ENCODE data around the gene TMEM182. TPM values are rescaled to one million over a fixed set of nuclear protein-coding genes. Genes with fewer than 3 reads are reported as not detected.

The TMEM182 gene
- total and polyA plus RNA-seq, 9 of the 15 experiments (the other 6 are each of a cell fraction or from before 2014, with no cell fraction given), result 5.2 to 11.4 (median 7.5) TPM

GRCh38 chr2:102736410-102737409 is 25.1 kb upstream of the TMEM182 start (continued):
- TF ChIP-seq, protein P1, sequence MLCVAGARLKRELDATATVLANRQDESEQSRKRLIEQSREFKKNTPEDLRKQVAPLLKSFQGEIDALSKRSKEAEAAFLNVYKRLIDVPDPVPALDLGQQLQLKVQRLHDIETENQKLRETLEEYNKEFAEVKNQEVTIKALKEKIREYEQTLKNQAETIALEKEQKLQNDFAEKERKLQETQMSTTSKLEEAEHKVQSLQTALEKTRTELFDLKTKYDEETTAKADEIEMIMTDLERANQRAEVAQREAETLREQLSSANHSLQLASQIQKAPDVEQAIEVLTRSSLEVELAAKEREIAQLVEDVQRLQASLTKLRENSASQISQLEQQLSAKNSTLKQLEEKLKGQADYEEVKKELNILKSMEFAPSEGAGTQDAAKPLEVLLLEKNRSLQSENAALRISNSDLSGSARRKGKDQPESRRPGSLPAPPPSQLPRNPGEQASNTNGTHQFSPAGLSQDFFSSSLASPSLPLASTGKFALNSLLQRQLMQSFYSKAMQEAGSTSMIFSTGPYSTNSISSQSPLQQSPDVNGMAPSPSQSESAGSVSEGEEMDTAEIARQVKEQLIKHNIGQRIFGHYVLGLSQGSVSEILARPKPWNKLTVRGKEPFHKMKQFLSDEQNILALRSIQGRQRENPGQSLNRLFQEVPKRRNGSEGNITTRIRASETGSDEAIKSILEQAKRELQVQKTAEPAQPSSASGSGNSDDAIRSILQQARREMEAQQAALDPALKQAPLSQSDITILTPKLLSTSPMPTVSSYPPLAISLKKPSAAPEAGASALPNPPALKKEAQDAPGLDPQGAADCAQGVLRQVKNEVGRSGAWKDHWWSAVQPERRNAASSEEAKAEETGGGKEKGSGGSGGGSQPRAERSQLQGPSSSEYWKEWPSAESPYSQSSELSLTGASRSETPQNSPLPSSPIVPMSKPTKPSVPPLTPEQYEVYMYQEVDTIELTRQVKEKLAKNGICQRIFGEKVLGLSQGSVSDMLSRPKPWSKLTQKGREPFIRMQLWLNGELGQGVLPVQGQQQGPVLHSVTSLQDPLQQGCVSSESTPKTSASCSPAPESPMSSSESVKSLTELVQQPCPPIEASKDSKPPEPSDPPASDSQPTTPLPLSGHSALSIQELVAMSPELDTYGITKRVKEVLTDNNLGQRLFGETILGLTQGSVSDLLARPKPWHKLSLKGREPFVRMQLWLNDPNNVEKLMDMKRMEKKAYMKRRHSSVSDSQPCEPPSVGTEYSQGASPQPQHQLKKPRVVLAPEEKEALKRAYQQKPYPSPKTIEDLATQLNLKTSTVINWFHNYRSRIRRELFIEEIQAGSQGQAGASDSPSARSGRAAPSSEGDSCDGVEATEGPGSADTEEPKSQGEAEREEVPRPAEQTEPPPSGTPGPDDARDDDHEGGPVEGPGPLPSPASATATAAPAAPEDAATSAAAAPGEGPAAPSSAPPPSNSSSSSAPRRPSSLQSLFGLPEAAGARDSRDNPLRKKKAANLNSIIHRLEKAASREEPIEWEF (CRISPR knock-in tag; IDR thresholded peaks at IDR 0.05), result no peak
- TF ChIP-seq ZNF3 (CRISPR knock-in tag; IDR thresholded peaks at IDR 0.05) (no peak), TCF7 (IDR thresholded peaks at IDR 0.05; ENCODE audit: borderline replicate concordance) (no peak), PKNOX1 (IDR thresholded peaks at IDR 0.05) (no peak), THRAP3 (IDR thresholded peaks at IDR 0.05; ENCODE audit: borderline replicate concordance) (no peak), POLR2G (IDR thresholded peaks at IDR 0.05; ENCODE audit: low read depth, low read length) (peak; percentile 89), CEBPG (CRISPR knock-in tag; IDR thresholded peaks at IDR 0.05) (no peak), CEBPG (tag; conservative IDR thresholded peaks at IDR 0.05 in 1 of 2, IDR thresholded peaks at IDR 0.05 in 1 of 2) (no peak), ERF (CRISPR knock-in tag; IDR thresholded peaks at IDR 0.05) (no peak), POLR2AphosphoS5 (IDR thresholded peaks at IDR 0.05; ENCODE audit: control insufficient read depth, insufficient read depth, low read depth, low read length) (0 out of 2 replicates have a peak, but pooled peaks have one; percentile 58), ZNF224 (CRISPR knock-in tag; IDR thresholded peaks at IDR 0.05) (0 out of 2 replicates have a peak, but pooled peaks have one; percentile 33), ZBTB1 (CRISPR knock-in tag; IDR thresholded peaks at IDR 0.05; ENCODE audit: borderline replicate concordance, low read depth) (no peak), NFE2 (IDR thresholded peaks at IDR 0.05; ENCODE audit: low read depth) (no peak)
- TF ChIP-seq, protein P2, sequence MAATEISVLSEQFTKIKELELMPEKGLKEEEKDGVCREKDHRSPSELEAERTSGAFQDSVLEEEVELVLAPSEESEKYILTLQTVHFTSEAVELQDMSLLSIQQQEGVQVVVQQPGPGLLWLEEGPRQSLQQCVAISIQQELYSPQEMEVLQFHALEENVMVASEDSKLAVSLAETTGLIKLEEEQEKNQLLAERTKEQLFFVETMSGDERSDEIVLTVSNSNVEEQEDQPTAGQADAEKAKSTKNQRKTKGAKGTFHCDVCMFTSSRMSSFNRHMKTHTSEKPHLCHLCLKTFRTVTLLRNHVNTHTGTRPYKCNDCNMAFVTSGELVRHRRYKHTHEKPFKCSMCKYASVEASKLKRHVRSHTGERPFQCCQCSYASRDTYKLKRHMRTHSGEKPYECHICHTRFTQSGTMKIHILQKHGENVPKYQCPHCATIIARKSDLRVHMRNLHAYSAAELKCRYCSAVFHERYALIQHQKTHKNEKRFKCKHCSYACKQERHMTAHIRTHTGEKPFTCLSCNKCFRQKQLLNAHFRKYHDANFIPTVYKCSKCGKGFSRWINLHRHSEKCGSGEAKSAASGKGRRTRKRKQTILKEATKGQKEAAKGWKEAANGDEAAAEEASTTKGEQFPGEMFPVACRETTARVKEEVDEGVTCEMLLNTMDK (IDR thresholded peaks at IDR 0.05; ENCODE audit: borderline replicate concordance, insufficient read depth, low read depth, low read length, poor library complexity, severe bottlenecking), result no peak
- TF ChIP-seq, protein P3, sequence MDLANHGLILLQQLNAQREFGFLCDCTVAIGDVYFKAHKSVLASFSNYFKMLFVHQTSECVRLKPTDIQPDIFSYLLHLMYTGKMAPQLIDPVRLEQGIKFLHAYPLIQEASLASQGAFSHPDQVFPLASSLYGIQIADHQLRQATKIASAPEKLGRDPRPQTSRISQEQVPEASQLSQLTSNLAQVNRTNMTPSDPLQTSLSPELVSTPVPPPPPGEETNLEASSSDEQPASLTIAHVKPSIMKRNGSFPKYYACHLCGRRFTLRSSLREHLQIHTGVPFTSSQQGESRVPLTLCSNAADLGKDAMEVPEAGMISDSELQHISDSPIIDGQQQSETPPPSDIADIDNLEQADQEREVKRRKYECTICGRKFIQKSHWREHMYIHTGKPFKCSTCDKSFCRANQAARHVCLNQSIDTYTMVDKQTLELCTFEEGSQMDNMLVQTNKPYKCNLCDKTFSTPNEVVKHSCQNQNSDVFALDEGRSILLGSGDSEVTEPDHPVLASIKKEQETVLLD (IDR thresholded peaks at IDR 0.05), result peak; percentile 86

Data from K562 (cell line).